A549 (cell line): ENCODE measurements around the gene HLF. TPM values are rescaled to one million over a fixed set of nuclear protein-coding genes. Genes with fewer than 3 reads are reported as not detected.

Experiments
- ATAC-seq, 2 experiments: fragments of 200-7000 bp in 1 of 2; fragments of >200 bp in 1 of 2; cut with Nextera tagmentation in 1 of 2; cut with Tn5 transposase in 1 of 2; 3 replicates each; pipeline versions ENCODE4 v1.8.0 to v1.9.1; 2018 to 2020; ENCODE audit warnings: mild to moderate bottlenecking in 1 of 2, moderate library complexity in 1 of 2
- CTCF ChIA-PET: fragments of 300-600 bp; sonication (Branson Sonifier 250); formaldehyde crosslinking; extraction: SDS; loops from one replicate; lab custom pipeline; 2021; ENCODE audit warnings: antibody characterized with exemption, inconsistent platforms; lab: Yijun Ruan, JAX
- POLR2A ChIA-PET: fragments of 350-600 bp; formaldehyde crosslinking; extraction: SDS; loops from one replicate; lab custom pipeline; 2021; ENCODE audit warnings: antibody characterized with exemption, inconsistent platforms; lab: Yijun Ruan, JAX
- DNase-seq, 2 experiments: peaks; one replicate each; pipeline versions ENCODE4 v3.0.0 to v3.0.0-alpha.2; 2011 to 2016; ENCODE audit warnings: low read depth in 1 of 2, low spot score in 1 of 2
- FAIRE-seq: peaks from 2 replicates; lab custom pipeline; 2011; peaks lifted over from hg19 to GRCh38; lab: Jason Lieb, UNC
- H3K27ac ChIP-seq, 2 experiments: fragments of >200 bp; sonication (Bioruptor Twin); formaldehyde crosslinking; 3 replicates each; pipeline ENCODE4 v1.5.1; 2016 to 2017
- H3K4me1 ChIP-seq: fragments of >200 bp; sonication (Bioruptor Twin); formaldehyde crosslinking; 3 replicates; pipeline ENCODE4 v1.6.1; 2016
- H3K4me2 ChIP-seq: fragments of >200 bp; sonication (Bioruptor Twin); formaldehyde crosslinking; 3 replicates; pipeline ENCODE4 v1.6.1; 2016
- H3K4me3 ChIP-seq: fragments of >200 bp; sonication (Bioruptor Twin); formaldehyde crosslinking; 3 replicates; pipeline ENCODE4 v1.5.1; 2016
- H3K9me3 ChIP-seq: fragments of >200 bp; sonication (Bioruptor Twin); formaldehyde crosslinking; 3 replicates; pipeline ENCODE4 v1.6.1; 2016
- BHLHE40 ChIP-seq: IDR thresholded peaks from 2 replicates; pipeline ENCODE4 v1.6.1; 2012; ENCODE audit warnings: low read depth, low read length, inconsistent platforms
- CEBPB ChIP-seq, 2 experiments: fragments of >200 bp in 1 of 2; sonication (Bioruptor Twin) in 1 of 2; formaldehyde crosslinking in 1 of 2; IDR thresholded peaks; 2 replicates each; pipeline ENCODE4 v1.6.1; 2012 to 2016
- CHD4 ChIP-seq: fragments of 200-600 bp; sonication (generic); IDR thresholded peaks from 2 replicates; pipeline ENCODE4 v1.6.1; 2016; ENCODE audit warnings: antibody characterized with exemption, mild to moderate bottlenecking, borderline replicate concordance
- EP300 ChIP-seq, 2 experiments: fragments of >200 bp; sonication (Bioruptor Twin); formaldehyde crosslinking; IDR thresholded peaks; 2 replicates in 1 of 2; 3 replicates in 1 of 2; pipeline ENCODE4 v1.6.1; 2016 to 2017
- ESRRA ChIP-seq: fragments of 150-350 bp; IDR thresholded peaks from 2 replicates; pipeline ENCODE4 v1.6.1; 2014; ENCODE audit warnings: mild to moderate bottlenecking, low read length, borderline replicate concordance
- FOXS1 ChIP-seq: fragments of 250-450 bp; sonication (Bioruptor Pico); IDR thresholded peaks from 2 replicates; pipeline ENCODE4 v1.5.0; 2020; ENCODE audit warnings: mild to moderate bottlenecking, moderate library complexity
- GATA3 ChIP-seq: IDR thresholded peaks from 2 replicates; pipeline ENCODE4 v1.6.1; 2012; ENCODE audit warnings: borderline replicate concordance
- HOXA7 ChIP-seq: fragments of 250-450 bp; sonication (Bioruptor Pico); IDR thresholded peaks from 2 replicates; pipeline ENCODE4 v1.5.0; 2020; ENCODE audit warnings: mild to moderate bottlenecking, moderate library complexity
- HOXB13 ChIP-seq: fragments of 250-450 bp; sonication (Bioruptor Pico); IDR thresholded peaks from 2 replicates; pipeline ENCODE4 v1.5.0; 2020; ENCODE audit warnings: low read depth, mild to moderate bottlenecking, moderate library complexity
- JUN ChIP-seq, 2 experiments: fragments of >200 bp; sonication (Bioruptor Twin); formaldehyde crosslinking; IDR thresholded peaks; 2 replicates in 1 of 2; 3 replicates in 1 of 2; pipeline ENCODE4 v1.6.1; 2016 to 2017
- KDM1A ChIP-seq: fragments of 200-600 bp; sonication (generic); IDR thresholded peaks from 2 replicates; pipeline ENCODE4 v1.6.1; 2016; ENCODE audit warnings: low read depth, mild to moderate bottlenecking
- MAFK ChIP-seq: fragments of 450-650 bp; IDR thresholded peaks from 2 replicates; pipeline ENCODE4 v1.6.1; 2014; ENCODE audit not compliant: partially characterized antibody
- MAZ ChIP-seq: fragments of 150-350 bp; IDR thresholded peaks from 2 replicates; pipeline ENCODE4 v1.6.1; 2014; ENCODE audit warnings: antibody characterized with exemption, low read depth, low read length, borderline replicate concordance
- MYC ChIP-seq: IDR thresholded peaks from 2 replicates; pipeline ENCODE4 v1.6.1; 2012; ENCODE audit warnings: mild to moderate bottlenecking, inconsistent platforms, low read length, improper control_type of control experiment, borderline replicate concordance
- POLR2A ChIP-seq: IDR thresholded peaks from 2 replicates; pipeline ENCODE4 v1.6.1; 2012; ENCODE audit warnings: mild to moderate bottlenecking, low read length
- RCOR1 ChIP-seq: fragments of 150-350 bp; IDR thresholded peaks from 2 replicates; pipeline ENCODE4 v1.6.1; 2014; ENCODE audit warnings: antibody characterized with exemption, low read length, low read depth
- SMC3 ChIP-seq: fragments of >200 bp; sonication (Bioruptor Twin); formaldehyde crosslinking; IDR thresholded peaks from 3 replicates; pipeline ENCODE4 v1.6.1; 2018; ENCODE audit warnings: inconsistent platforms
- SREBF2 ChIP-seq: fragments of 450-650 bp; IDR thresholded peaks from 2 replicates; pipeline ENCODE4 v1.6.1; 2014; ENCODE audit warnings: mild to moderate bottlenecking, moderate library complexity
- TFCP2L1 ChIP-seq: fragments of 250-450 bp; sonication (Bioruptor Pico); IDR thresholded peaks from 2 replicates; pipeline ENCODE4 v1.5.0; 2021; ENCODE audit warnings: mild to moderate bottlenecking
- WGBS: methylation state at CpG from one replicate; pipeline ENCODE4 v1.1.6; 2017; ENCODE audit errors: missing lambda C conversion rate; 5-methylcytosine and 5-hydroxymethylcytosine counted together
- polyA plus RNA-seq, 4 experiments: library from polyadenylated mRNA; depleted of rRNA in 3 of 4; stranded (reverse); fragments of >200 nt; fragmentation: RNase III in 1 of 4; extraction: RNeasy Plus Mini Kit Qiagen cat#74134 plus additional on column Dnase treatment in 1 of 4; gene quantifications; 2 replicates in 3 of 4; 3 replicates in 1 of 4; pipeline ENCODE4 v1.2.3, GENCODE V29; 2011 to 2017
- TF ChIP-seq, protein P1 (sequence below): IDR thresholded peaks from 2 replicates; pipeline ENCODE4 v1.6.1; 2012
- TF ChIP-seq, protein P2 (sequence below): fragments of >200 bp; sonication (Bioruptor Twin); formaldehyde crosslinking; IDR thresholded peaks from 3 replicates; pipeline ENCODE4 v1.5.1; 2016
- TF ChIP-seq, protein P3 (sequence below): fragments of >200 bp; sonication (Bioruptor Twin); formaldehyde crosslinking; IDR thresholded peaks from 2 replicates; pipeline ENCODE4 v1.6.1; 2016
- TF ChIP-seq, protein P4 (sequence below): fragments of 450-650 bp; IDR thresholded peaks from 2 replicates; pipeline ENCODE4 v1.6.1; 2014; ENCODE audit warnings: antibody characterized with exemption
- TF ChIP-seq, protein P5 (sequence below): IDR thresholded peaks from 2 replicates; pipeline ENCODE4 v1.6.1; 2012
- TF ChIP-seq, protein P6 (sequence below): fragments of 200-600 bp; sonication (generic); IDR thresholded peaks from 2 replicates; pipeline ENCODE4 v1.6.1; 2016; ENCODE audit warnings: antibody characterized with exemption, mild to moderate bottlenecking, moderate library complexity
- TF ChIP-seq, protein P7 (sequence below): fragments of 250-450 bp; sonication (Bioruptor Pico); IDR thresholded peaks from 2 replicates; pipeline ENCODE4 v1.5.0; 2020; ENCODE audit warnings: low read depth, mild to moderate bottlenecking, moderate library complexity

Gene HLF
- polyA plus RNA-seq, 2 of the 4 experiments (the other 2 are of a cell fraction) = 0.35 to 1.0 TPM

DNA sequence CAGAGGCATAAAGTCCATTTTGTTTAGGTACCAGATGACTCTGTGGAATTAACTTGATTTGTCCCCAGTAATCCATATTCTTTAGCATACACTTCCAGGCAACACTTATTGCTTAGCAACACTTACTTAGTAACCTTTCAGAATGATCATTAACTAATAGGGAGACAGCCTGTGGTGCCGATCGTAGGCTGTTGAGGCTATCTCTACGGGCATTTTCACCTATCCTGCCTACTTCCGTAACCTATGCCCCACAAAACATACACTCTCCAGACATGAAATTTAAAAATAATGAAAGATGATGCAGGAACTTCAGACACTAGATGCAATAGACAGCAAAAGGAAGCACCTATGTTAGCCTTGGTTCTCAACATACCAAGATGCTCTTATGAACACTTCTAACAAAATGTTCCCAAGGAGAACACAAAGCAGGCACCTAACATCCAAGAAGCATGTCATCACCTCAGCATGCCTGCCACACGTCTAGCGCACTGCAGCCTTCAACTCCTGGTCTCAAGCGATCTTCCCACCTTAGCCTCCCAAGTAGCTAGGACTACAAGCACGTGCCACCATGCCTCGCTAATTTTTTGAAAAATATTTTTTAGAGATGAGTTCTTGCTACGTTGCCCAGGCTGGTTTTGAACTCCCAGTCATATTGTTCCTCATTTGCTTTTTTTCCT, 34.5 kb downstream of the HLF start (continued):
- no peak for TF ChIP-seq SMC3
- TF ChIP-seq JUN (IDR thresholded peaks at IDR 0.05) = no peak
- TF ChIP-seq TFCP2L1 (CRISPR knock-in tag) = no peak
- TF ChIP-seq HOXA7 = no peak
- no peak for TF ChIP-seq EP300 (IDR thresholded peaks at IDR 0.05)
- TF ChIP-seq ESRRA = no peak
- TF ChIP-seq RCOR1 = no peak

DNA sequence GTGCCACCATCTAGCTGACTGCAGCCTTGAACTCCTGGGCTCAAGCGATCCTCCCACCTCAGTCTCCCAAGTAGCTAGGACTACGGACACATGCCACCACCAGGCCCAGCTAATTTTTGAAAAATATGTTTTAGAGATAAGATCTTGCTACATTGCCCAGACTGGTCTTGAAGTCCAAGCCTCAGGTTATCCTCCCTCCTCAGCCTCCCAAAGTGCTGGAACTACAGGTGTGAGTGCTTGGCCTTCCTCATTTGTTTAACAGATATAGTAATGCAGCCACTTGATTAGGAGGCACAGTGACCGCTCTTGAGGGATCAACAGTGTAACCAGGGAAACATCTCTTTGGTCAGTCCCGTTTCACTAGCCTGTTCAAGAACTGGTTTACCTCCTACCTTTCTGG, 35.1 kb downstream of the HLF start:
- POLR2A ChIA-PET = no interaction called here
- Histone ChIP-seq H3K9me3 (no peaks in the 10 kb centered on the region), H3K4me1 (peaks cover 3% of the 10 kb centered on the region; the same call in 1 of the 3 replicates), H3K4me3 (no peak overlapping the region), H3K4me2 (no peak overlapping the region), H3K27ac (no peak overlapping the region)
- ATAC-seq (no peak), DNase-seq (no peak), FAIRE-seq (no peak)
- TF ChIP-seq, protein P1, sequence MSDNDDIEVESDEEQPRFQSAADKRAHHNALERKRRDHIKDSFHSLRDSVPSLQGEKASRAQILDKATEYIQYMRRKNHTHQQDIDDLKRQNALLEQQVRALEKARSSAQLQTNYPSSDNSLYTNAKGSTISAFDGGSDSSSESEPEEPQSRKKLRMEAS = no peak
- TF ChIP-seq, protein P2, sequence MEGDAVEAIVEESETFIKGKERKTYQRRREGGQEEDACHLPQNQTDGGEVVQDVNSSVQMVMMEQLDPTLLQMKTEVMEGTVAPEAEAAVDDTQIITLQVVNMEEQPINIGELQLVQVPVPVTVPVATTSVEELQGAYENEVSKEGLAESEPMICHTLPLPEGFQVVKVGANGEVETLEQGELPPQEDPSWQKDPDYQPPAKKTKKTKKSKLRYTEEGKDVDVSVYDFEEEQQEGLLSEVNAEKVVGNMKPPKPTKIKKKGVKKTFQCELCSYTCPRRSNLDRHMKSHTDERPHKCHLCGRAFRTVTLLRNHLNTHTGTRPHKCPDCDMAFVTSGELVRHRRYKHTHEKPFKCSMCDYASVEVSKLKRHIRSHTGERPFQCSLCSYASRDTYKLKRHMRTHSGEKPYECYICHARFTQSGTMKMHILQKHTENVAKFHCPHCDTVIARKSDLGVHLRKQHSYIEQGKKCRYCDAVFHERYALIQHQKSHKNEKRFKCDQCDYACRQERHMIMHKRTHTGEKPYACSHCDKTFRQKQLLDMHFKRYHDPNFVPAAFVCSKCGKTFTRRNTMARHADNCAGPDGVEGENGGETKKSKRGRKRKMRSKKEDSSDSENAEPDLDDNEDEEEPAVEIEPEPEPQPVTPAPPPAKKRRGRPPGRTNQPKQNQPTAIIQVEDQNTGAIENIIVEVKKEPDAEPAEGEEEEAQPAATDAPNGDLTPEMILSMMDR = no peak
- TF ChIP-seq KDM1A = no peak
- no peak for TF ChIP-seq HOXB13 (CRISPR knock-in tag)
- no peak for TF ChIP-seq GATA3
- no peak for TF ChIP-seq MYC
- TF ChIP-seq, protein P3, sequence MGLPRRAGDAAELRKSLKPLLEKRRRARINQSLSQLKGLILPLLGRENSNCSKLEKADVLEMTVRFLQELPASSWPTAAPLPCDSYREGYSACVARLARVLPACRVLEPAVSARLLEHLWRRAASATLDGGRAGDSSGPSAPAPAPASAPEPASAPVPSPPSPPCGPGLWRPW = no peak
- no peak for TF ChIP-seq ESRRA
- TF ChIP-seq MAZ = no peak
- no peak for TF ChIP-seq JUN (IDR thresholded peaks at IDR 0.05)
- CTCF ChIA-PET = interaction anchor here (0.8 to 5.7 kb wide), 5 partner anchors 48 to 308 kb away, joined by 3 to 47 read pairs (median 4); no protein-coding TSS in a partner anchor
- WGBS = 69% methylated on average over 4 of the region's 4 CpGs

DNA sequence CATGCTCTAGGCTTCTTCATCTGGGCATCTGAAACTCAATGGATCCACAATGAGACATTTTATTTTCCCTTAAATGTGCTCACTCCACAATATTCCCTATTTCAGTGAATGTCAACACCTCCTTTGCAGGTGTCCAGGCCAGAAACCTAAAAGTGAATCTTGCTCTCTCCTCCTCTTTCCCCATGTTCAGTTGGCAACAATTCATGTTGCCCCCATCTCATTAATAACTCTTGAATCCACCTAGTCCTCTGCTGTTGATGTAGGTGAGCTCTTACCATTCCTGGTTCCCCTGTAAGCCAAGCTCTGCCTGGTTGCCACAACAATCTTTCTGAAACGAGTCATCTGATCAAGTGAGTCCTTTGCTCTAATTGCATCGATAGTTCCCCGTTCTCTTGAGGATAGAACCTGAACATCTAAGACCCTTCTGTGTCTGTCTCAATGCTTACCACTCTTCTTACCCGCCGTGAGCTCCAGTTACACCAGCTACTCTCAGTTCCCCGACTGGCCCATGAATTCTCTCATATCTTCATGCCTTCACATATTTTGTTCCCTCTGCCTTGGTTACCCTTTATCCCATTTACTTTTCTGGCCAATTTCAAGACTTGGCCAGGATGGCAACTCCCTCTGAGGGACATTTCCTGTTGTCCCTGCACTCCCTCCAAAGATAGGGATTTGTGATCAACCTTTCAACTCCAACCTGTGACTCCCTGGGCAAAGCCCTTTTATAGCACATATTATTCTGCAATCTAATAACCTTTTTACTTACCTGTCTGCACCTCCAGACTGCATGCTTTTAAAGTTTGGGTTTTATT, 35.9 kb downstream of the HLF start:
- H3K4me3 ChIP-seq = no peak overlapping the region
- H3K4me2 ChIP-seq = no peak overlapping the region
- H3K9me3 ChIP-seq = no peaks in the 10 kb centered on the region
- ChIA-PET CTCF (interaction anchor here (0.5 to 5.7 kb wide), 5 partner anchors 10 to 309 kb away, joined by 3 to 47 read pairs (median 4); no protein-coding TSS in a partner anchor), POLR2A (no interaction called here)
- peaks cover 2% of the 10 kb centered on the region; the same call in 1 of the 3 replicates for H3K4me1 ChIP-seq
- WGBS = 66% methylated on average over 6 of the region's 6 CpGs
- FAIRE-seq = no peak
- no peak for DNase-seq
- no peak overlapping the region for H3K27ac ChIP-seq
- ATAC-seq = no peak
- no peak for TF ChIP-seq EP300 (IDR thresholded peaks at IDR 0.05)
- TF ChIP-seq, protein P4, sequence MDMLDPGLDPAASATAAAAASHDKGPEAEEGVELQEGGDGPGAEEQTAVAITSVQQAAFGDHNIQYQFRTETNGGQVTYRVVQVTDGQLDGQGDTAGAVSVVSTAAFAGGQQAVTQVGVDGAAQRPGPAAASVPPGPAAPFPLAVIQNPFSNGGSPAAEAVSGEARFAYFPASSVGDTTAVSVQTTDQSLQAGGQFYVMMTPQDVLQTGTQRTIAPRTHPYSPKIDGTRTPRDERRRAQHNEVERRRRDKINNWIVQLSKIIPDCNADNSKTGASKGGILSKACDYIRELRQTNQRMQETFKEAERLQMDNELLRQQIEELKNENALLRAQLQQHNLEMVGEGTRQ = no peak
- TF ChIP-seq, protein P5, sequence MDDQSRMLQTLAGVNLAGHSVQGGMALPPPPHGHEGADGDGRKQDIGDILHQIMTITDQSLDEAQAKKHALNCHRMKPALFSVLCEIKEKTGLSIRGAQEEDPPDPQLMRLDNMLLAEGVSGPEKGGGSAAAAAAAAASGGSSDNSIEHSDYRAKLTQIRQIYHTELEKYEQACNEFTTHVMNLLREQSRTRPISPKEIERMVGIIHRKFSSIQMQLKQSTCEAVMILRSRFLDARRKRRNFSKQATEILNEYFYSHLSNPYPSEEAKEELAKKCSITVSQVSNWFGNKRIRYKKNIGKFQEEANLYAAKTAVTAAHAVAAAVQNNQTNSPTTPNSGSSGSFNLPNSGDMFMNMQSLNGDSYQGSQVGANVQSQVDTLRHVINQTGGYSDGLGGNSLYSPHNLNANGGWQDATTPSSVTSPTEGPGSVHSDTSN = no peak
- TF ChIP-seq CEBPB (IDR thresholded peaks at IDR 0.05) = no peak
- no peak for TF ChIP-seq TFCP2L1 (CRISPR knock-in tag)
- no peak for TF ChIP-seq ESRRA
- TF ChIP-seq CHD4 = no peak
- no peak for TF ChIP-seq FOXS1 (CRISPR knock-in tag)
- TF ChIP-seq, protein P6, sequence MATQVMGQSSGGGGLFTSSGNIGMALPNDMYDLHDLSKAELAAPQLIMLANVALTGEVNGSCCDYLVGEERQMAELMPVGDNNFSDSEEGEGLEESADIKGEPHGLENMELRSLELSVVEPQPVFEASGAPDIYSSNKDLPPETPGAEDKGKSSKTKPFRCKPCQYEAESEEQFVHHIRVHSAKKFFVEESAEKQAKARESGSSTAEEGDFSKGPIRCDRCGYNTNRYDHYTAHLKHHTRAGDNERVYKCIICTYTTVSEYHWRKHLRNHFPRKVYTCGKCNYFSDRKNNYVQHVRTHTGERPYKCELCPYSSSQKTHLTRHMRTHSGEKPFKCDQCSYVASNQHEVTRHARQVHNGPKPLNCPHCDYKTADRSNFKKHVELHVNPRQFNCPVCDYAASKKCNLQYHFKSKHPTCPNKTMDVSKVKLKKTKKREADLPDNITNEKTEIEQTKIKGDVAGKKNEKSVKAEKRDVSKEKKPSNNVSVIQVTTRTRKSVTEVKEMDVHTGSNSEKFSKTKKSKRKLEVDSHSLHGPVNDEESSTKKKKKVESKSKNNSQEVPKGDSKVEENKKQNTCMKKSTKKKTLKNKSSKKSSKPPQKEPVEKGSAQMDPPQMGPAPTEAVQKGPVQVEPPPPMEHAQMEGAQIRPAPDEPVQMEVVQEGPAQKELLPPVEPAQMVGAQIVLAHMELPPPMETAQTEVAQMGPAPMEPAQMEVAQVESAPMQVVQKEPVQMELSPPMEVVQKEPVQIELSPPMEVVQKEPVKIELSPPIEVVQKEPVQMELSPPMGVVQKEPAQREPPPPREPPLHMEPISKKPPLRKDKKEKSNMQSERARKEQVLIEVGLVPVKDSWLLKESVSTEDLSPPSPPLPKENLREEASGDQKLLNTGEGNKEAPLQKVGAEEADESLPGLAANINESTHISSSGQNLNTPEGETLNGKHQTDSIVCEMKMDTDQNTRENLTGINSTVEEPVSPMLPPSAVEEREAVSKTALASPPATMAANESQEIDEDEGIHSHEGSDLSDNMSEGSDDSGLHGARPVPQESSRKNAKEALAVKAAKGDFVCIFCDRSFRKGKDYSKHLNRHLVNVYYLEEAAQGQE = no peak
- no peak for TF ChIP-seq POLR2A
- no peak for TF ChIP-seq MAFK
- TF ChIP-seq, protein P7, sequence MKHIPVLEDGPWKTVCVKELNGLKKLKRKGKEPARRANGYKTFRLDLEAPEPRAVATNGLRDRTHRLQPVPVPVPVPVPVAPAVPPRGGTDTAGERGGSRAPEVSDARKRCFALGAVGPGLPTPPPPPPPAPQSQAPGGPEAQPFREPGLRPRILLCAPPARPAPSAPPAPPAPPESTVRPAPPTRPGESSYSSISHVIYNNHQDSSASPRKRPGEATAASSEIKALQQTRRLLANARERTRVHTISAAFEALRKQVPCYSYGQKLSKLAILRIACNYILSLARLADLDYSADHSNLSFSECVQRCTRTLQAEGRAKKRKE (CRISPR knock-in tag) = no peak
- no peak for TF ChIP-seq BHLHE40
- TF ChIP-seq SREBF2 = no peak
